HG02759 (cell line): ENCODE measurements around the gene ANKFY1.

Source experiments
- ATAC-seq: cut with Tn5 transposase; IDR thresholded peaks from one replicate; pipeline ENCODE4 v1.9.1; 2021; ENCODE audit warnings: mild to moderate bottlenecking, moderate library complexity; ENCODE audit not compliant: unreplicated experiment

ANKFY1 gene, protein sequence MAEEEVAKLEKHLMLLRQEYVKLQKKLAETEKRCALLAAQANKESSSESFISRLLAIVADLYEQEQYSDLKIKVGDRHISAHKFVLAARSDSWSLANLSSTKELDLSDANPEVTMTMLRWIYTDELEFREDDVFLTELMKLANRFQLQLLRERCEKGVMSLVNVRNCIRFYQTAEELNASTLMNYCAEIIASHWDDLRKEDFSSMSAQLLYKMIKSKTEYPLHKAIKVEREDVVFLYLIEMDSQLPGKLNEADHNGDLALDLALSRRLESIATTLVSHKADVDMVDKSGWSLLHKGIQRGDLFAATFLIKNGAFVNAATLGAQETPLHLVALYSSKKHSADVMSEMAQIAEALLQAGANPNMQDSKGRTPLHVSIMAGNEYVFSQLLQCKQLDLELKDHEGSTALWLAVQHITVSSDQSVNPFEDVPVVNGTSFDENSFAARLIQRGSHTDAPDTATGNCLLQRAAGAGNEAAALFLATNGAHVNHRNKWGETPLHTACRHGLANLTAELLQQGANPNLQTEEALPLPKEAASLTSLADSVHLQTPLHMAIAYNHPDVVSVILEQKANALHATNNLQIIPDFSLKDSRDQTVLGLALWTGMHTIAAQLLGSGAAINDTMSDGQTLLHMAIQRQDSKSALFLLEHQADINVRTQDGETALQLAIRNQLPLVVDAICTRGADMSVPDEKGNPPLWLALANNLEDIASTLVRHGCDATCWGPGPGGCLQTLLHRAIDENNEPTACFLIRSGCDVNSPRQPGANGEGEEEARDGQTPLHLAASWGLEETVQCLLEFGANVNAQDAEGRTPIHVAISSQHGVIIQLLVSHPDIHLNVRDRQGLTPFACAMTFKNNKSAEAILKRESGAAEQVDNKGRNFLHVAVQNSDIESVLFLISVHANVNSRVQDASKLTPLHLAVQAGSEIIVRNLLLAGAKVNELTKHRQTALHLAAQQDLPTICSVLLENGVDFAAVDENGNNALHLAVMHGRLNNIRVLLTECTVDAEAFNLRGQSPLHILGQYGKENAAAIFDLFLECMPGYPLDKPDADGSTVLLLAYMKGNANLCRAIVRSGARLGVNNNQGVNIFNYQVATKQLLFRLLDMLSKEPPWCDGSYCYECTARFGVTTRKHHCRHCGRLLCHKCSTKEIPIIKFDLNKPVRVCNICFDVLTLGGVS

DNA sequence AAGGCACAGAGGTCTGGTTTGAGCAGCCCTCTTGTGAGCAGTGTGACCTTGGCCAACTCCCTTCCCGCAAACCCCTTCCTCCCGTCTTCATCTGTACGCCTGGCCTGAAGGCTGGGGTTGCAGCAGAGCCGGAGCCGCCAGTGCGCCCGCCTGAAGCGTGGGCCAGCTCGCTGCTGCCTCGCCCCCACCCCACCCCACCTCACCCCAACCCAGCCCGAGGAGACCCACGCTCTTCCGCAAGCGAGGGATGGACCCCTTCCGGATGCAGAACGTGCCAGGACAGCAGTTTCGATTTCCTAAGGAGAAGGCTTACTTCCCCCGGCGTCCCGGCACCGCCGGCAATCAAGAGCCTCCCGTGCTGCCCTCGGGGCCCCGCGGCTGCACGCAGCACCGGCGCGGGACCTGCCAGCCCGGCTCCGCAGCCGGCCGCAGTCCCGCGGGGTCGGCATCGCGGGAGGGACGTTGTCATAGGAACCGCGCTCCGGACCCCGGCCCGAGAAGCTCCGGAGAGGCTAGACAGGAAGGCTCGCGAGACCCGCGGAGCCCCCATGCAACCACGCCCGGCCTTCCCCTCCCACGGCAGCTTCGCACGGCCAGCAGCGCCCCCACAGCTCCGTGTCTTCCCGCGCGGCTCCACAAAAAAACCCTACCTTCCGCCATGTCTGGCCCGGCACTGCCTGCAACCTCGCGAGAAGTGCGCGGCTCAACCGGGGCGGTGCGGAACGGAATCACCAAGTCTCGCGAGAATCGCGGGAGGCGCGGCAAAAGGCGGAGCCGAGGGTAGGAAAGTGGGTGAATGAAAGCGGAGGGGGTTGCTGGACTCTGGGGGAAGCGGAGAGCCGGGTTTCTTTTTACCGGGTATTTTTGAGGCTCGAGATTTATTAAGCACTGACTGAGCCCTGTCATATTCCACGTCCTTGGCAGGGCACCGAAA, at the start of gene ANKFY1:
Gene ANKFY1 (minus strand): TSS at position 698 of the 934 bp plus-strand sequence. CDS start 38 bp downstream, at position 660.
- peak; percentile 91 for ATAC-seq

DNA sequence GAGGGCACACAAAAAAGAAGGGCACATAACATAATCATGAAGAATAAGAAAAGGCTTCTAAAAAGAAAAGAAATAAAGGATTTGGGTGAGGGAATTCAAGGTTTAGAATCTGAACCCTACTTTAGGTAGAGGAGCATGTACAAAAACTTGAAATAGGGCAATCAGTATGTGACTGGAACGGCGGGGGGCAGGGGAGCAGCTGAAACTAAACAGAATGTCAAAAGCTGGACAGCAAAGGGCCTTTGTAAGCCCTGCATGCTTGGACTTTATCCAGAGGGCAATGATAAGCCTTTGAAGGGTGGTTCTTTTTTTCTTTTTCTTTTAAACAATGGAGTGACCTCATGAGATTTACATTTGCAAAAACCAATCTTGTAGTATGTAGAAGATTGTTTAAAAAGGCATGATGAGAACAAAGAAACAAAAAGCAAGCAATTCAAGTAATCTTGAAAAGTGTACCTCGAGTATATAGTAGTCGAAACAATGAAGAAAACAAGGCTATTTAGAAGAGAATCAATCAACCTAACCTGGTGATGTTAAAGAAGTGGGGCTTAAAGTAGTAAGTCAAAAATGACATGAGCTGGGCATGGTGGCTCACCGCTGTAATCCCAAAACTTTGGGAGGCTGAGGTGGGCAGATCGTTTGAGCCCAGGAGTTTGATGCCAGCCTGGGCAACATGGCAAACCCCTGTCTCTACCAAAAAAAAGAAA, 46.7 kb upstream of the ANKFY1 start:
- ATAC-seq: no peak

DNA sequence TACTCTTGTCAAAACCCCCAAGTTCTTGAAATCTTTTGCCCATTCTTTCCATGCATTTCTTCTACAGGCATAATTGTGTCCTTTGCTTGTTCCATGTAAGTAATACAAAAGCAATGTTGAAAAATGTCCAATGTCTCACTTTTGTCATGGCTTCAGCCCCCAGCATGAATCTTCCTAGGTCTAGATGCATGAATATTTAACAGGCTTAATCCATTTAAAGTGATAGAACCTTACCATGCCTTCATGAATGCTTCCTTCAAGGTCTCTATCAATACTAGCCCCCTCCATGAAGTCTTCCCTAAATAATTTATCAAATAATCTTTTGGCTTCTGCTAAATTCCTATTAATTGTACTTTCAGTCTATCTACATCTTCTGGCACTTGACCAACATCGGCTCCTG, 46.1 kb upstream of the ANKFY1 start:
- no peak for ATAC-seq

DNA sequence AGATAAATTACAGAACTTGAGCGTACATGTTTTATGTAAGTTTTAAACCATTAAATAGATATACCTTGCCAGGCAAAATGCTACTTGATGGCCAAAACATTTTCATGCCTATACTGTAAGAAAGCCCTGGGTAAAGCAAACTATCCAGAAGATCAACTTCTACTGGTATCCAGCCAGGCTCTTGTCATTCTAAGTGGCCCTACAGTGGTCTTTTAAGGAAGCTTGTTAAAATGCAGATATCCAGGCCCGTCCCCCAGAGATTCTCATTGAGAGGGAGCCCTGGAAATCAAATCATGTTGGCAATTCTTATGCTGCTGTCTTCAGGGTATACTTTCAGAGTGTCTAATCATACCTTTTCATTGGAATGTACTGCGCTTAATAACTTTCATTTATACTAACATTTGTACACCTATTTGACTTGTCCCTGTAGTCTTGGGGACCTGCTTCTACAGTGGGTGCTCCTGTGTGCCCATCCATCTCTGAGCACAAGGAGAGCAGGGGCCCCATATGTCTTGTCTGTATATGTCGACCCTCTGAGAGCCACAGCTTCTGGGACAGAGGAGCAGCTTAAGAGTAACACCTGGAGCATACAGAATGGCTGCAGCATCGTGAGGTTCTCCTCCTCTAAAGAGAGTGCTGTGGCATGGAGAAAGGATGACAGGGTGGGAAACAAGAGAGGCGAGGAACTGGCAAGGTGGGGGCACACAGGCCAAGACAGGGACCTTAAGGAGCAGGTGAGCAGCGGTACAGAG, 43.6 kb upstream of the ANKFY1 start:
- no peak for ATAC-seq

DNA sequence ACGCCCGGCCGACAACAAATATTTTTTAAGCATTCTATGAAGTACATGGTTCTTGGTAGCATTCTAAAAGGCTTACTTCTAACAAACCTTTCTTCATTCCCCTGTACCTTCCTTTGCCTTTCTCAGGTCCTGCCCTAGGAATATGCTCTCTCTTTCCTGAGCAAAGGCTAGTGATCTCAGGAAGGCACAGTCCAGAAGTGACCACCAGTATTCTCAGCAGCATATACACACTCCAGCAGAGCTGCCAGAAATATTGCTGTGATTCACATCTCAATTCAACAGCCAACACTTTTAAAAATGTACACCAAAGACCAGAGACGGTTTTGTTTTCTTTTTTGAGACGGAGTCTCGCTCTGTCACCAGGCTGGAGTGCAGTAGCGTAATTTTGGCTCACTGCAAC, 41.4 kb upstream of the ANKFY1 start:
- no peak for ATAC-seq

DNA sequence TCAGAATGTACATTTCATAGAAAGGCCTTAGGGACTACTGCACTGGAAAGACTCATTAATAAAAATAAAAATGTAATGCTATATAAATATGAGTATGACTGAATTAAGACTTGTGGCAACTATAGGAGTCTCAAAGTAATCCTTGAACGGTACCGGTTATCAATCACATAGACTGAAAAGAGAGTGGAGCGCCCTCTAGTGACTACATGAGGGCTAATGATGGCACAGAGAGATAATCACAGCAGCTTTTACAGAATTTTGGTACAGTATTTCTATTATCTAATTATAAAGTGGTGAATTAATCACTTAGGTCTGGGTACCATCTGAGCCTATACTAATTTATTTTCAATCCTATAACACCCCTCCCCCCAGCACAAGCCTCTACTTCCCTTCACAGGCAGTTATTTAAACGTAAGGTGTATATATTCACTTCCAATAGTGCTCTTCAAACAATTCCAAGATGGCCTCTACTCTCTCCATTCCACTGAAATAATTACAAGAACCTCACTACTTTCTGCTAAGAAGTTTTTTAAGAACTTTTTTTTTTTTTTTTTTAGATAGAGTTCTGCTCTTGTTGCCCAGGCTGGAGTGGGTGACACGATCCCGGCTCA, 40.7 kb upstream of the ANKFY1 start:
- ATAC-seq: no peak

DNA sequence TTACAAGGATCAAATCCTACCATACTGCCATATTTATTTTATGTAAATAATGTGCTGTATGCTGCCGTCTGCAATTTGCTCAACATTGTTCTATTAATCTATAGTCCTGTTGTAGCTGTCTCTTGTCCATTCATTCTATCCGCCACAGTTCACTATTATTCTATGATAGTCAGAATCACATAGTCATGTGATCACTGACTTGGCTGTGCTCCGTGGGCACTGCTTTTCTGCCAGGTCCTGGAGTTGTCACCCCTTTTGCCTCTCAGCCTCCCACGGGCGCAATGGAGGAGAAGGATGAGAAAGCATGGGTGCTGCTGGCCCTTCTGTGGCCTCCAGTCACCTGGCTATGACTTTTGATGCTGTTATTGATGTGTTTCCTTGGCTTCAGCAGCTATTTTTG, 37.3 kb upstream of the ANKFY1 start:
- no peak for ATAC-seq

DNA sequence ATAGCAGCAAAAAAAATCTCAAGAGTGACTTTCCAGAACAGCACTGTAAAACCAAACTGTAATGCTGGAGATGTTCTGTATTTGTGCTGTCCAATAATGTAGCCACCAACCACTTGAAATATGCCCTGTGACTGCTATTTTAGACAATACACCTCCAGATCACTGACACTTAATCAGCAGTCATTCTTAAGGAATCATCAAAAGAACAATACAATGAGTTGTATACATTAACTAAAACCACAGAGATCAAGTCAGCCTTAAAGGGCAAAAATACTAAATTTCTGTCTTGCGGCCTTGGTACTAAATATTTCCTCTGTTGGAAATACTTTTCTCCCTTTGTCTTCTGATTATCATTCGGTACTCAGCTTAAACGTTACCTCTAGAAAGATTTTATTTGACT, 33.6 kb upstream of the ANKFY1 start:
- ATAC-seq: no peak

DNA sequence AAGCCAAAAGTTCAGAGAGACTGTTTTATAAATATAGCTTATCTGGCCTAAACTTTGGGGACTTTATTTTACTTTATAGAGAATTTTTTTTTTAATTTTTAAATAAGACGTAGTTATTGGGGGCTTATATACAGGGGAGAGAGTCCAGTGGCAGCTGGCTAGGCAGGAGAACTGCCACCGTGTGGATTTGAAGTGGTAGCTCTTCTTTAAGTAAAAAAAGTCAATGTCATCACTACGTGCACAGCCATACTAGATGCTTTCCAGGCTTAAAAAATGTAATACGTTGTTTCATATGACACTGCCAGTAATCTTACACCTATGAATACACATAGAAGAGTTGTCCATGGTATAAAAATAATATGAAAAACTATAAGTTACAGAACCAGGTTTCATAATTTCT, 31.9 kb upstream of the ANKFY1 start:
- no peak for ATAC-seq

DNA sequence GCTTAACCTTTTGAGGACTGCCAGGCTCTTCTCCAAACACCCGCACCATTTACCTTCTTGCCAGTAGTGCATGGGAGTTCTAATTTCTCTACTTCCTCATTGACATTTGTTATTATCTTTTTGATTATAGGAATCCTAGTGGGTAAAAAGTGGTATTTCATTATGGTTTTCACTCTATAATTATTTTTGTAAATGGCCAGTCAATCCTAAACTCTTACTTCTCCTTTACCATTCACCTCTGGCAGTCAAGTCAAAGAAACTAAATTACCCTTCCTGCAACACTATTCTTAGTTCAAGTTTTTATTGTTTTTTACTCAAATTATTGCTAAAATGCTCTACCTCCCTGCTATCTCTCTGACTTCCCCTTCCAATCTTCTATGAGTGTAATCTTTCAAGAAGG, 29.8 kb upstream of the ANKFY1 start:
- no peak for ATAC-seq

DNA sequence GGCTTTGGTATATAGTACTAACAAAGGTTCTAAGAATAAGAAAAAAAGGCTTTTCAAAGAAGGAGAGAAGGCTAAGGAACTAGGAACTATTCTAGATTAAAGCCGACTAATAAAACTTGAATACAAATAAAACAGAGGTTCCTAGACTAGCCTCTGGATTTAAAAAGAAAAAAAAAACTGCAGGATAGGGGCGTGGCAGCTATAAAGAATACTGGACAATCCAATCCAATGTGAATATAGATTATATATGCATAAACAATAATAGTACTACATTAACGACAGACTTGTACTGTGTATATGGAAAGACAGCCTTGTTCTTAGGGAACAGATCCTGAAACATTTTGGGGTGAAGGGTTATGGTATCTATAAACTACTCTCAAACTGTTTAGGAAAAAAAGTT, 23.9 kb upstream of the ANKFY1 start:
- no peak for ATAC-seq

DNA sequence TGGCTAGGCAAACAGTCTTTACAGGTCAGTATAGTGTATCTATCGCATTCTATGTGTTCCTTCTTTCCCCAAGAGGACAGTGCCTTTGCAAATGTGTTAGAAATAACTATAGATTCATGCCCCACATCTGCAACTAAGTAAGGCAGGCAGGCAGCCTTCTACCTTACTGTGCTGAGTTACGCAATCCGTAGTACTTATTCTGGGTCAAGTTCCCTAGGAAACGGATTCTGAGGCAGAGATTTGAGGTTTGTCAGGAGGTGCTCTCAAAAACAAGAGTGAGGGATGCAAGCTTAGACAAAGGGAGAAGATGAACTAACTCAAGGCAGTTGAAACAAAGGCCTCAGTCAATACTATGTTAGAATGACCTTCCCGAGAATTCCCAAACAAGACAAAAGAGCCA, 12.7 kb upstream of the ANKFY1 start:
- no peak for ATAC-seq

DNA sequence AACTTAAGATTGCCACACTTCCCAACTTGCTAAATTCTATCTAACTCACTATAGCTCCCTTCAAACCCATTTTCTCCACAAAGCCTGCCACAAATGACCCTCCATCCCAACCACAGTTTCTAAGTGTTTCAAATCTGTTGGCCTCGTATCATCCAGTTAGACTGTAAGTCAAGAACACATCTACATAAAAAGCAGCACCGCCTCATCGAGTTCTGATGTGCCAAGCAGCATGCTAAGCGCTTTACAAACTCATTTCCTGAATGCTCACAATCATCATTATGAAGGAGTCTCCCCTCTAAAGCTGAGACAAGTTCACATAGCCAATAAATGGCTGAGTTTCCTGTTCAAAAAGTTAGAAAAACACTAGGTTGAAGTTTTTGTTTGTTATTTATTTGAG, 9.2 kb upstream of the ANKFY1 start:
- ATAC-seq: no peak

DNA sequence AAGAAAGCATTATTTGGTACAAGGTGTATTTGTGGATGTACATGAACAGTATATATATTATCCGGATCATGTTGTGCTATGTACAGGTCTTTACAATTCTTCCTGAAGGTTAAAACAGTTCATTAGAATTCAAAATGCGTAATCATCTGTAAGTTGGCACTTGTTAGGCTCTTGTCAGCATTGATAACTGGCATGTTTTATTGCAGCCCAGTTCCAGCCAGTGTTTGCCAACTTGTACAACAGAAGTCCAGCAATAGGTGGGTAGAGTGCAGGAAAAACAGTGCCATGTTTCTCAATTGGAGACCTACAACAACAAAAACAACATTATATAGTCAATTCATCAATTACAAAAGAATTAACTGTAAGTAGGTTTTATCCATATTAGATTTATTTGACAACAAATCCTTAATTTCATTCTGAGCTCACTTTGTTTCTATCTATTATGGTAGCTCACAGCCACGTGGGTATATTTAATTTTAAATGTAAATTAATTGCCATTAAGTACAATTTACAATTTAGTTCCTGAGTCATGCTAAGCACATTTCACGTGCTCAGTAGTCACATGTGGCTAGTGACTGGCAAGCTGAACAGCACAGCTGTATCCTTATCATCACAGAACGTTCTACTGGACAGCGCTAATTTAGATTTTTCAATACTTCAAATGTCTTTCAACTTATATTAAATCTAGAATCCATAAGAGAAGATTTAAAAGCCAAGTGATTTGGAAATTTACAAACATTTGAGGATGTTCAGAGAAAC, 8.6 kb upstream of the ANKFY1 start:
- ATAC-seq: no peak

DNA sequence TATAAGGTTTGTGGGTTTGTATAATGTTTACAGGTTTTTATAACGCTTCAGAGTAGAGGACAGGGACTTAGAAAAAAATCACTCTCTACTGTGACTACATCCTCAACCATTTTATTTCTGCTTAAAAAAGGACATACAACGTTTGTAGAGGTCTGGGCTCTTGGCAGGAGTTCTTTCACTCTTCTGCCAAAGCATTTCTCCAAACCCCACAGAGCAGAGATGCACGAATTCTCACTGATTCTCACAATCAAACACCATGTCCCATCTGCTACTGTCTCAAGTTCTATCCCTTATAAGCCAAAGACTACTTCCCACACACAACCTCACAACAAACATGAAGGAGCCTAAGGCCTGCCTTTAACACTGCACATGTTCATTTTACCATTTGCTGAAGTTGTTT, 7.0 kb upstream of the ANKFY1 start:
- ATAC-seq: no peak

DNA sequence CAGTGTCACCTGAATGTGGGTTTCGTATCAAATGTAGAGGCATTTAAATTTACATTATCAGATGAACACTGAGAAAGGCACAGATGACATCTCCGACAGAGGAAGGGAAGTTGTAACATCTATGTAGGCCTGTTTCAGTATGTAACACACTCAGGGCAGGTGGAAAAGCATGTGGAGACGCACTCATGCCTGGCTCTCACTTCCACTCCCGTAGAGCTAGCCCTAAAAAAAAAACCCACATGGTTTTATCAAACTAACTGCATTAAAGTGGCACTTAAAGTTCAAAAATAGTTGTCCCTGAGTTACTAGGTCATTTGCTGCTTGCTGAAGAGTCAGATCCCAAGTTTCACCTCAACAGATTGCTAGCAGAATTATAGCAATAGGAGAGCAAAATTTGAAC, 6.1 kb upstream of the ANKFY1 start:
- no peak for ATAC-seq

DNA sequence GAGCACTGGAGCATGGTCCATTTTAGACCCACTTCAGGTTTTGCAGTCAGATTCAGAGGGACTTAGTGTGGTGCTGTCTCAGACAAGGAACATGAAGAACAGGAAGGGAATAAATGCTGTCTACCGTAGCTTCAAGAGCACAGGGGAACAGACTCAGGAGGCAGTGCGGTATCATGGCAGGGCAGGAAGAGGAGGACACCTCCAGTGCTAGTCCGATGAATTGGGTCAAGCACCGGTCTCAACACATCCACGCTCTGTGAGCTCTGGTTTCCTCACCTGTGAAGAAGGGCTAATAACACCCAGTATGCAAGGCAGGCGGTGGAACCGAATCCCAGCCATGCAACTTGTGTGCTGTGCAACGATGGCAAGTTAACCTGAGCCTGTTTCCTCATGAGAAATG, 3.6 kb upstream of the ANKFY1 start:
- ATAC-seq: no peak

DNA sequence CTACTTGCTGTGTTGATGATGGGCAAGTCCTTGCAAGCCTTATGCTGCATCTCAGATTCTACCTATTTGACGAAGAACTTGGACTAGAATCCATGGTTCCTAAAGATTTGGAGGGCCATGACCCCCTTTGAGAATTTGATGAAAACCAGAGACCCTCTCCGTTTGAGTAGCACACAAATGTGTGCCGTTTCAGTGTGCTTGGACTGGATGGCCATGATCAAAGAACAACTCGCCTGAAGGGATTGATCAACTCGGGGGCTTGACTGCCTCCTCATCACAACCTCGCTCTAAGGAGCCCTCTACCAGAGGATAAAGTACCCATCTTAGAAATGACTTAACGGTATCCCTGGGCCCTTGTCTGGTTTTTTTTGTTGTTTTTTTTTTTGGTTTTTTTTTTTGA, 2.8 kb upstream of the ANKFY1 start:
- no peak for ATAC-seq
